Ecto neural progenitor cell (in vitro differentiated cells): ENCODE results near the gene TSPAN13.

Experiments used
- DNase-seq: peaks from one replicate; pipeline ENCODE4 v3.0.0-alpha.2; 2018; ENCODE audit warnings: low spot score

TSPAN13 gene

DNA sequence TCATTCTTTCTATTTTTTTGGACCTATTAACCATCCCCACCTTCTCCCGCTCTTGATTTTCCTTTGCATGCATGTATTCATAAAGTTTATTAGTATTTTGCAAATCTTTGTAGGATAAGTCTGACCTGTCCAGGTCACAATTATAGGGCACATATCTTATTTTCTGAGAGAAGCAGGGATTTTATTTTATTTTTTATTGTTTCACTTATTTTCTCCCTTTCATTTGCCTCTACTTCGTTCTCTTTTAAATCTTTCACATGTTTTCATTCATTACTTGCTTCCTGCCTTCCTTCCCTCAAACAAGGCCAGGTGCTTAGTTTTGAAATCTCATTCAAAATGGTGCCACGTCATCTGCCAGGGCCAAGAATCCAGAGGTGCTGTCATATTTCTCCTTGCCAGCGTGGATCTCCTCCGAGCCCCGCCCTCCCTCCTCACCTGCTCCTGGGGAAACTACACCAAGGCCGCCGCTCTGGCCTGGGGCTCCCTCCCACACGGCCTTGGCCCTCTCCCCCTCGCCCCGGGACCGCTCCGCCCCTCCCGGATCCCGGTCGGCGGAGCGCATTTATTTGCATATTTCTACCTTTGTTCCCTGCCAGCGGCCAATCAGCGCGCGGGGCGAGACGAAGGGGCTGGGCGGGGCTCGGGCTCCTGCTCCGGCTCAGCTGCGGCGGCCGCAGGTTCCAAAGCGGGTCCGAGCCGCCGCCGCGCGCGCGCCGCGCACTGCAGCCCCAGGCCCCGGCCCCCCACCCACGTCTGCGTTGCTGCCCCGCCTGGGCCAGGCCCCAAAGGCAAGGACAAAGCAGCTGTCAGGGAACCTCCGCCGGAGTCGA lies at the start of gene TSPAN13:
Gene TSPAN13, plus strand, starts transcription at position 654 of the 830 bp plus-strand sequence. CDS start 213 bp downstream, outside the sequence.
- peak; percentile 95 for DNase-seq

- no peak for DNase-seq
Measured at GRCh38 chr7:16708511-16708910, 45.0 kb upstream of the TSPAN13 start.

GRCh38 chr7:16708980-16709379 lies 44.6 kb upstream of the TSPAN13 start:
- DNase-seq = no peak

DNA sequence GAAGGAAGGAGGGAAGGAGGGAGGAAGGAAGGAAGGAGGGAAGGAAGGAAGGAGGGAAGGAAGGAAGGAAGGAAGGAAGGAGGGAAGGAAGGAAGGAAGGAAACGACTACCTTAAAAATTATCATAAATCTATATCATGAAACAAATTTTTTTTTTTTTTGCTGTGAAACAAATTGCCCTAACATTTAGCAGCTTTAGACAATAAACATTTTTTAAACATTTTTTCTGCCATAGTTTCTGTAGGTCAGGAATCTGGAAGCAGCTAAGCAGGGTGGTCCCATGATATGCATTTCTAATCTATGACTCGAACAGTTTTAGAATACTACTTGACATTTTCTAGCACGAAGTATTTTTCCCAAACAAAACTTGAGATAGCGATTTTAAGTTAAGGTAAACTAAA lies 42.9 kb upstream of the TSPAN13 start:
- DNase-seq = no peak

- no peak for DNase-seq
Measured at GRCh38 chr7:16711730-16712129, 41.8 kb upstream of the TSPAN13 start.

DNA sequence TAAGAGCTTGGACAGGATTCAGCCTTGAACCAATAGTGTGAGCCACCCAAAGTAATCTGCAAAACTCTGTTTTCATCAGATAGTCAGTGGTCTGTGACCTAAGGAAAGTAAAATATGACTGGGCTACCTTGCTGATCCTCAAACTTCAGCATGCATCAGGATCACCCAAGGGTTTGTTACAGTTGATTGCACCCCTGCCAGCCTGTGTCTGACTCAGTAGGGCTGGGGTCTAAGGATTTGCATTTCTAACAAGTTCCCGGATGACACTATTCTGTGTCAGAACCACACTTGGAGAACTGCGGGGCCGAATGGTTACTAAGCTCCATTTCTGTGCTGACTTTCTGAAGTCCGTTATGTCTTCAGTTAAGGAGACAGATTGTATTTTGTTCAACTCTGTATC lies 40.6 kb upstream of the TSPAN13 start:
- DNase-seq = no peak

- no peak for DNase-seq
Measured at GRCh38 chr7:16715928-16716327, 37.6 kb upstream of the TSPAN13 start.

GRCh38 chr7:16718111-16718656 lies 35.4 kb upstream of the TSPAN13 start:
- DNase-seq = no peak

GRCh38 chr7:16719699-16720098 lies 33.9 kb upstream of the TSPAN13 start:
- no peak for DNase-seq

- DNase-seq = no peak
Measured at GRCh38 chr7:16721541-16721940, 32.0 kb upstream of the TSPAN13 start.

GRCh38 chr7:16724344-16724743 lies 29.2 kb upstream of the TSPAN13 start:
- no peak for DNase-seq

GRCh38 chr7:16726189-16726588 lies 27.4 kb upstream of the TSPAN13 start:
- DNase-seq = no peak

DNA sequence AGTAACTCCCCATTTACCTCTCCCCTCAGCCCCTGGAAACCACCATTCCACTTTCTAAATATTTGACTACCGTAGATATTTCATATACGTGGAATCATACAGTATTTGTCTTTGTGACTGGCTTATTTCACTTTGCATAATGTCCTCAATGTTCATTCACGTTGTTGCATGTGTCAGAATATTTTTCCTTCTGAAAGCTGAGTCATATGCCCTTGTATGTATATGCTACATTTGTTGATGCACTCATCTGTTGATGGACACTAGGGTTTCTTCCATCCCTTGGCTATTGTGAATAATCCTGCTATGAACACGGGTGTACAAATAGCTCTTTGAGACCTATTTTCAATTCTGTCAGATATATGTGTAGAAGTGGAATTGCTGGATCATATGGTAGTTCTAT lies 25.8 kb upstream of the TSPAN13 start:
- DNase-seq = no peak

GRCh38 chr7:16728811-16729210 lies 24.7 kb upstream of the TSPAN13 start:
- DNase-seq = no peak

- DNase-seq = no peak
Measured at GRCh38 chr7:16729541-16729940, 24.0 kb upstream of the TSPAN13 start.

DNA sequence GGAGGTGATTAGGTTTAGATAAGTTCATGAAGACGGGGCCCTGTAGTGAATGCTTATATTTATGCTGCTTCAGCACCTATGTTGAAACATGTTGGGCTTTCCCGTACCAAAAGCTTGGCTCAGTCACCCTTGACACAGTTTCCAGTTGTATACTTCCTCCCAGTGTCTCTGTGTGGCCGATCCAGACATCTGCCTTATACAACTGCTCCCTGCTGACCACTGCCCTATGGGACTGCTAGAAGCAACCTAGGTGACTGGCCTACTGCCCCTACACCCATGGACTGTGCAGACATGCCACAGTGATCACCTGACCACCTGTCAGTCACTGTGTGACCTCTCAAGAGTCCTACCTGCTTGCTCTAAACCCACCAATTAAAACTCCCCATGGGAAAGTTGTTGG lies 22.6 kb upstream of the TSPAN13 start:
- no peak for DNase-seq

GRCh38 chr7:16732828-16733227 lies 20.7 kb upstream of the TSPAN13 start:
- DNase-seq = no peak

GRCh38 chr7:16734148-16734726 lies 19.3 kb upstream of the TSPAN13 start:
- DNase-seq = no peak

DNA sequence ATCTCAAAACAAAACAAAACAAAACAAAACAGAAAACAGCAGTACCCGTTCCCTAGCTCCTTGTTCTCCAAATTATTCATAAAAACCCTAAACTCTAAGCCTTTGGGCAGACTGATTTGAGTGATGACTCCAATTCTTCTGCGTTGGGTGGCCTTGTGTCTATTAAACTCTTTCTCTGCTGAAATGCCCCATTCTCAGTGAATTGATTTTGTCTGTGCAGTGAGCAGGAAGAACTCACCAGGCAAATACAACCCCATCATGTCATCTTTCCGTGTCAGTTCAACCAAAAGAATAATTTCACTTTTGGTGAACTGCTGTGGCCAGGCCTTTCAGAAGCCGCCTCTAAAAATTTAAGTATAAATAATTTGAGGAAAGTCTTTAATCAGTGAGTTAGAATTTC lies 18.5 kb upstream of the TSPAN13 start:
- no peak for DNase-seq

- DNase-seq = no peak
Measured at GRCh38 chr7:16738011-16738688, 15.4 kb upstream of the TSPAN13 start.

- DNase-seq = no peak
Measured at GRCh38 chr7:16739863-16740622, 13.5 kb upstream of the TSPAN13 start.

DNA sequence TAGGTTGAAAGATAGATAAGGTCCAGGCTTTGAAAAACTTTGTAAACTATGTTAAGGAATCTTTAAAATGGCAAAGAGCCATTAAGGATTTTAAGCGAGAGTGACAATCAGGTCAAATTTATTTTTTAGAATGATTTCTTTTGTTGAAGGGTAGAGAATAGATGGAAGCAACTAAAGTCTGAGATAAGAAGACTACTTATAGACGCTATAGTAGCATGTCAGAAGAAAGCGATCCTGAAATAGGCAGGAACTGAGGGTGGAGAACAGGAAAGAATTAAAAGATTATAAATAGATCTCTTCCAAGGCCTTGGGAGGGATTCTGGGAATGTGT lies 13.0 kb upstream of the TSPAN13 start:
- DNase-seq = no peak
